Activated CD8-positive, alpha-beta memory T cell treated with anti-CD3 and anti-CD28 coated beads, Interleukin-2, amount 10 ng/mL, durations not matched to agents 7 days and 5 days (primary cell): Measurements from ENCODE around the gene PDPK1. TPM values are rescaled to one million over a fixed set of nuclear protein-coding genes. Genes with fewer than 3 reads are reported as not detected.
"Not testable (repeated sequence)": the region's sequence is repeated elsewhere in the genome, so short reads cannot be mapped to it uniquely, and the experiment has no call there.

ENCODE experiments used
- ATAC-seq: fragments of 150-1000 bp; cut with Tn5 transposase; one replicate; pipeline ENCODE4 v1.10.0; 2021; ENCODE audit warnings: moderate library complexity
- CTCF ChIA-PET: fragments of 350-600 bp; sonication (Branson Sonifier 250); formaldehyde crosslinking; loops from one replicate; lab custom pipeline; 2021; ENCODE audit warnings: antibody characterized with exemption; lab: Charles Lee
- DNase-seq: peaks from one replicate; pipeline ENCODE4 v3.0.0-alpha.2; 2020
- H3K27ac Mint-ChIP-seq: one replicate; pipeline ENCODE4 v1.8.0; 2021; ENCODE audit warnings: mild to moderate bottlenecking, mixed read lengths
- H3K27me3 Mint-ChIP-seq: one replicate; pipeline ENCODE4 v1.8.0; 2021; ENCODE audit warnings: mixed read lengths
- H3K36me3 Mint-ChIP-seq: one replicate; pipeline ENCODE4 v1.8.0; 2021; ENCODE audit warnings: mild to moderate bottlenecking, mixed read lengths
- H3K4me1 Mint-ChIP-seq: one replicate; pipeline ENCODE4 v1.8.0; 2021; ENCODE audit warnings: mixed read lengths
- H3K4me3 Mint-ChIP-seq: one replicate; pipeline ENCODE4 v1.8.0; 2021; ENCODE audit warnings: mild to moderate bottlenecking, moderate library complexity, mixed read lengths
- H3K9me3 Mint-ChIP-seq: one replicate; pipeline ENCODE4 v1.8.0; 2022; ENCODE audit warnings: low read depth, mixed read lengths
- total RNA-seq, 2 experiments: library from RNA; stranded (reverse); gene quantifications; one replicate each; pipeline ENCODE4 v1.2.3, GENCODE V29; 2021

The PDPK1 gene
- total RNA-seq, 2 experiments from 2014 or later = 40.3 to 45.1 TPM

DNA sequence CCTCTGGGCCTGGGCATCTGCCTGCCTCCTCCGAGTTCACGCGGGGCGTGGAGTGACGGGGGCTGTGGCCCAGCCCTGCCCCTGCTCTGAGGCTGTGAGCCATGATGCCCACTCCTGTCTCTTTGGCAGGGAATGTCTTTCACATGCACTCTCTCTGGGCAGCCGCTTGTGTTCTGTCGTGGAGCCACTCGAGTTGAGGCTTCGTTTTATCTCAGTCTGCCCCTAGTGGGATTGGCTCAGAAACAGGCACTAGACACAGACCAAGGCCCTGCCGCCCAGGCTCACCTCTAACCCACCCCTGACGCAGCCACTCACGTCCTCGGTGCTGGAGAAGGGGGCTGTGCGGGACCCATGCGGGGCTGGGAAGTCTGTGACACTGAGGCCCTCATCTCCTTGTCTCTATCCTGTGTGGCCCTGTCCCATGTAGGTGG lies 77.0 kb downstream of the PDPK1 start:
- CTCF ChIA-PET = no interaction called here
- peaks cover 9% of the 10 kb centered on the region for H3K36me3 Mint-ChIP-seq
- no peak overlapping the region for H3K27ac Mint-ChIP-seq
- no peak overlapping the region for H3K4me3 Mint-ChIP-seq
- H3K4me1 Mint-ChIP-seq = no peaks in the 10 kb centered on the region
- H3K9me3 Mint-ChIP-seq = no peaks in the 10 kb centered on the region
- DNase-seq (no peak), ATAC-seq (no peak)
- no peaks in the 10 kb centered on the region for H3K27me3 Mint-ChIP-seq

DNA sequence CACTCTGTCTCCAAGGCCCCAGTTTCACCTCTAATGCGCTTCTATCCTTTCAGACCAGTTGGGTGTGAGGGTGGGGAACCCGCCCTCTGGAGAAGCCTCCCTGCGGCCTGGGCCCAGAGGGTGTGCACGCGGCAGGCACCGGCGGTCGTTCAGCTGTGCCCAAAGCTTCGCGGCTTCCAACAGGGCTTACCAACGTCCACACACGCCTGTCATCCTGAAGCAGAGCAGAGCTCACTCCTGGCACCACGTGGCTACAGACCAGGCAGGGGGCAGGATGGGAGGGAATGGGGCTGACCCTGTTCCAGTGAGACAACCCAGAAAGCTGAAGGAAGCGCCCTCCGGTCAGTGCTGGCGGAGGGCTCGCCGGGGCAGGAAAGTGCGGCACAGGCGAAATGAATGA lies 81.1 kb downstream of the PDPK1 start:
- H3K9me3 Mint-ChIP-seq, H3K4me3 Mint-ChIP-seq, H3K27me3 Mint-ChIP-seq, CTCF ChIA-PET, H3K36me3 Mint-ChIP-seq, ATAC-seq, DNase-seq, H3K27ac Mint-ChIP-seq, H3K4me1 Mint-ChIP-seq: not testable (repeated sequence)

- not testable (repeated sequence) for H3K9me3 Mint-ChIP-seq, DNase-seq
Observed at GRCh38 chr16:2619628-2620027, 81.8 kb downstream of the PDPK1 start.

GRCh38 chr16:2620870-2621269 lies 83.0 kb downstream of the PDPK1 start:
- H3K27ac Mint-ChIP-seq, H3K9me3 Mint-ChIP-seq, H3K27me3 Mint-ChIP-seq, H3K36me3 Mint-ChIP-seq, H3K4me1 Mint-ChIP-seq, H3K4me3 Mint-ChIP-seq, CTCF ChIA-PET, DNase-seq, ATAC-seq: not testable (repeated sequence)

More at GRCh38 chr16:2619628-2620027, 81.8 kb downstream of the PDPK1 start:
- CTCF ChIA-PET, H3K4me3 Mint-ChIP-seq, H3K27me3 Mint-ChIP-seq, H3K4me1 Mint-ChIP-seq, ATAC-seq, H3K36me3 Mint-ChIP-seq, H3K27ac Mint-ChIP-seq: not testable (repeated sequence)

GRCh38 chr16:2621395-2621794 lies 83.6 kb downstream of the PDPK1 start:
- CTCF ChIA-PET, ATAC-seq, H3K36me3 Mint-ChIP-seq: not testable (repeated sequence)

DNA sequence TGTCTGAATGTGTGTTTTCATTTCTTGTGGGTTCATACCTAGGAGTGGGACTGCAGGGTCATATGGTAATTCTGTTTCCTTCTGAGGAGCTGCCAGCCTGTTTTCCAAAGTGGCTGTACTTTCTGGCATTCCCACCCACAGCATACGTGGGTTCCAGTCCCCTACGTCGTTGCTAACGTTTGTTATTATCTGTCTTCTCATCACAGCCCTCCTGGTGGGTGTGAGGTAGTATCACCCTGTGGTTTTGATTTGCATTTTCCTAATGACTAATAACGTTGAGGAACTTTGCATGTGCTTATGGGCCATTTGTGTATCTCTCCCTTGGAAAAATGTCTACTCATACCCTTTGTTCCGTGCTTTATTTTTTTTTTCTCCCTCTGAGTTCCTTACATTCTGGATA lies 89.3 kb downstream of the PDPK1 start:
- H3K27me3 Mint-ChIP-seq, CTCF ChIA-PET, H3K4me1 Mint-ChIP-seq, H3K9me3 Mint-ChIP-seq, H3K27ac Mint-ChIP-seq, H3K36me3 Mint-ChIP-seq, DNase-seq, H3K4me3 Mint-ChIP-seq, ATAC-seq: not testable (repeated sequence)

More at GRCh38 chr16:2621395-2621794, 83.6 kb downstream of the PDPK1 start:
- not testable (repeated sequence) for H3K4me1 Mint-ChIP-seq, DNase-seq, H3K27me3 Mint-ChIP-seq, H3K27ac Mint-ChIP-seq, H3K9me3 Mint-ChIP-seq, H3K4me3 Mint-ChIP-seq

GRCh38 chr16:2631203-2631602 lies 93.4 kb downstream of the PDPK1 start:
- ATAC-seq, H3K27ac Mint-ChIP-seq, CTCF ChIA-PET, H3K4me3 Mint-ChIP-seq, H3K9me3 Mint-ChIP-seq, DNase-seq, H3K27me3 Mint-ChIP-seq, H3K36me3 Mint-ChIP-seq, H3K4me1 Mint-ChIP-seq: not testable (repeated sequence)

DNA sequence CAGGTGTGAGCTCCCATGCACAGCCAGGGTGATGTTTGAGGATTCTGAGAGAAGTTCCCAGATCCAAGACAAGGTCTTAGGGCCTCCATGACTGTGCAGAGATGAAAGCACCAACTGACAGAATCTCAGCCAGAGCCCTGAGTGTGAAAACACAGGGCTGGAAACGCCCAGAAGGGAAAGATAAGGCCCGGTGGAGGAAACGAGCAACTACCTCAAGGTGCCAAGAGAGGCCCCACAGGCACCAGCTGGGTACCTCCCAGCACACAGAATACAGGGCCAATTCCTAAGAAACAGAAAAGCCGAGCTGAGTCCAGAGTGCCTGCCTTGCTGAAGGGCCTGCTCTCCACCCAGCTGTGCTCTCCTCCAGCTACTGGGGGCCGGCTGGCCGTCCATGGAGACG lies 94.5 kb downstream of the PDPK1 start:
- CTCF ChIA-PET, H3K27ac Mint-ChIP-seq, DNase-seq, H3K4me1 Mint-ChIP-seq, H3K4me3 Mint-ChIP-seq, H3K9me3 Mint-ChIP-seq, ATAC-seq, H3K27me3 Mint-ChIP-seq, H3K36me3 Mint-ChIP-seq: not testable (repeated sequence)

- H3K4me3 Mint-ChIP-seq, H3K4me1 Mint-ChIP-seq, H3K27ac Mint-ChIP-seq, DNase-seq, H3K9me3 Mint-ChIP-seq, CTCF ChIA-PET, H3K27me3 Mint-ChIP-seq, H3K36me3 Mint-ChIP-seq: not testable (repeated sequence)
- ATAC-seq = peak; percentile 81
Observed at GRCh38 chr16:2639071-2639721, 101.4 kb downstream of the PDPK1 start.

- H3K4me1 Mint-ChIP-seq, H3K27ac Mint-ChIP-seq, DNase-seq, H3K27me3 Mint-ChIP-seq, ATAC-seq, H3K9me3 Mint-ChIP-seq, H3K4me3 Mint-ChIP-seq, CTCF ChIA-PET, H3K36me3 Mint-ChIP-seq: not testable (repeated sequence)
Observed at GRCh38 chr16:2639722-2640072, 101.9 kb downstream of the PDPK1 start.

- ATAC-seq, DNase-seq, H3K9me3 Mint-ChIP-seq, H3K27me3 Mint-ChIP-seq, H3K36me3 Mint-ChIP-seq, H3K4me3 Mint-ChIP-seq, CTCF ChIA-PET, H3K4me1 Mint-ChIP-seq, H3K27ac Mint-ChIP-seq: not testable (repeated sequence)
Observed at GRCh38 chr16:2642561-2642960, 104.7 kb downstream of the PDPK1 start.

DNA sequence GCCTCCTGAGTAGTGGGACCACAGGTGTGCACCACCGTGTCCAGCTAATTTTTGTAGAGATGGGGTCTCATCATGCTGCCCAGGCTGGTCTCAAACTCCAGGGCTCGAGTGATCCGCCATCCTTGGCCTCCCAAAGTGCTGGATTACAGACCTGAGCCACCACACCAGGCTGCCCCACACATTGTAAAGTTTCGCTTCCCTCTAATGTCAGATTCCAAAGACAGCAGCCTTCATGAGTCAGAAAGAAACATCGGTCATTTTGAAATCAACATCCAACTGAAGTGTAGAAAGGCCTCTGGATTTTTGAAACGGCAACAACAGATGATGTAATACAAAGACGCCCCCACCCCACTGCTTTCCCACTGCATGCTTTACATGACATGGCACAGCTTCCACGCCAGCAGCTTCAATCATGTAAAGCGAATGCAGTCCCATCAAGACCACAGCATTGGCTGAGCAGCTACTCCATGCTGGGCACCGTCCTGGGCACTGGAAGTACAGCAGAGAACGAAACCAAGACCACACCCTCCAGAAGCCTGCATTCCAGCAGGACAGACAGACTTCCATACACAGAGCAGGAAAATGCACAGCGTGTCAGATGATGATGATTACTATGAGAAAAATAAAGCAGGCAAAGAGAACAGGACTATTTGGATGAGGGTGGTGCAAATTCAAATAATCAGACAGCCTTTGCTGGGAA lies 107.1 kb downstream of the PDPK1 start:
- H3K9me3 Mint-ChIP-seq, H3K27ac Mint-ChIP-seq, DNase-seq, ATAC-seq, CTCF ChIA-PET, H3K4me3 Mint-ChIP-seq, H3K27me3 Mint-ChIP-seq, H3K4me1 Mint-ChIP-seq, H3K36me3 Mint-ChIP-seq: not testable (repeated sequence)

GRCh38 chr16:2651268-2651871 lies 113.5 kb downstream of the PDPK1 start:
- H3K9me3 Mint-ChIP-seq, H3K27me3 Mint-ChIP-seq, ATAC-seq, DNase-seq, H3K4me3 Mint-ChIP-seq, H3K27ac Mint-ChIP-seq, CTCF ChIA-PET, H3K36me3 Mint-ChIP-seq, H3K4me1 Mint-ChIP-seq: not testable (repeated sequence)
